Upper lobe of left lung (tissue), 4 donors: Measurements from ENCODE around the gene SLC51B.

Experiments
- CTCF ChIP-seq, 6 experiments: fragments of 450-650 bp in 4 of 6; fragments of 200-600 bp in 2 of 6; sonication (generic) in 2 of 6; IDR thresholded peaks; one replicate each; pipeline ENCODE4 v1.5.1; 2016 to 2019; ENCODE audit warnings: antibody characterized with exemption in 6 of 6
- EP300 ChIP-seq, 4 donors: sonication (generic); formaldehyde crosslinking; IDR thresholded peaks; one replicate each; pipeline ENCODE4 v1.5.1; 2017; ENCODE audit warnings: antibody characterized with exemption in 4 of 4, control low read depth in 2 of 4
- POLR2A ChIP-seq, 4 donors: fragments of 450-650 bp; IDR thresholded peaks; one replicate each; pipeline ENCODE4 v1.5.1; 2016 to 2017; ENCODE audit warnings: antibody characterized with exemption in 4 of 4, mild to moderate bottlenecking in 2 of 4
- POLR2AphosphoS5 ChIP-seq, 2 donors: sonication (generic); formaldehyde crosslinking; IDR thresholded peaks; one replicate each; pipeline ENCODE4 v1.5.1; 2017; ENCODE audit warnings: antibody characterized with exemption in 2 of 2

- no peak for TF ChIP-seq CTCF (IDR thresholded peaks at IDR 0.05)
- no peak for TF ChIP-seq POLR2A (IDR thresholded peaks at IDR 0.05)
- no peak for TF ChIP-seq EP300 (IDR thresholded peaks at IDR 0.05)
- TF ChIP-seq POLR2AphosphoS5 (IDR thresholded peaks at IDR 0.05), result no peak
Measured at GRCh38 chr15:65095747-65096104, 50.5 kb downstream of the SLC51B start.
